HG03097 (cell line): ENCODE results near the gene TM4SF4.
"Not testable (repeated sequence)": the region's sequence is repeated elsewhere in the genome, so short reads cannot be mapped to it uniquely, and the experiment has no call there.

ENCODE experiments used
- ATAC-seq: cut with Tn5 transposase; IDR thresholded peaks from one replicate; pipeline ENCODE4 v1.9.1; 2021; ENCODE audit not compliant: unreplicated experiment, low FRiP score

Gene TM4SF4, protein sequence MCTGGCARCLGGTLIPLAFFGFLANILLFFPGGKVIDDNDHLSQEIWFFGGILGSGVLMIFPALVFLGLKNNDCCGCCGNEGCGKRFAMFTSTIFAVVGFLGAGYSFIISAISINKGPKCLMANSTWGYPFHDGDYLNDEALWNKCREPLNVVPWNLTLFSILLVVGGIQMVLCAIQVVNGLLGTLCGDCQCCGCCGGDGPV

DNA sequence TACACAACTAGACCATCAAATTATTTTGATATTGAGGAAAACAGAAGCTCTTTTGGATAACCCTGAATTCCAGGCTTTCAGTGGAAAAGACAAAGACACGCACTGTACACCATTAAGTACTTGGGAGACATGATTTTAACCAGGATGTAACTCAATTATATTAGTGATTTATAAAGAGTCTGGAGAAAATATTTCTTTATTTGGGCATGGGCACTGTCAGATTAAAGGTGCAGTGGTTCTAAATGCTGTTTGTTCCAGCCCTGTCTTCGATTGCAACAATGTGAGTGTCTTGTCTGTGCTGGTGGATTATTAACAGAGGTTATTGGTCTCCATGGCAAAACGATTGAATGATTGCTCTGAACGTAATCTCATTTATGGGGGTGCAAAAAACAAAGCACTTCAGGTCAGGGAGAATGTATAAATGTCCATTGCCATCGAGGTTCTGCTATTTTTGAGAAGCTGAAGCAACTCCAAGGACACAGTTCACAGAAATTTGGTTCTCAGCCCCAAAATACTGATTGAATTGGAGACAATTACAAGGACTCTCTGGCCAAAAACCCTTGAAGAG, at the start of gene TM4SF4:
TSS of gene TM4SF4 (plus strand) at position 448 of the 568 bp plus-strand sequence. CDS start 181 bp downstream, outside the sequence.
- ATAC-seq, result no peak

- no peak for ATAC-seq
Observed at GRCh38 chr3:149424918-149425317, 49.6 kb upstream of the TM4SF4 start.

GRCh38 chr3:149426325-149426724, 48.2 kb upstream of the TM4SF4 start:
- no peak for ATAC-seq

DNA sequence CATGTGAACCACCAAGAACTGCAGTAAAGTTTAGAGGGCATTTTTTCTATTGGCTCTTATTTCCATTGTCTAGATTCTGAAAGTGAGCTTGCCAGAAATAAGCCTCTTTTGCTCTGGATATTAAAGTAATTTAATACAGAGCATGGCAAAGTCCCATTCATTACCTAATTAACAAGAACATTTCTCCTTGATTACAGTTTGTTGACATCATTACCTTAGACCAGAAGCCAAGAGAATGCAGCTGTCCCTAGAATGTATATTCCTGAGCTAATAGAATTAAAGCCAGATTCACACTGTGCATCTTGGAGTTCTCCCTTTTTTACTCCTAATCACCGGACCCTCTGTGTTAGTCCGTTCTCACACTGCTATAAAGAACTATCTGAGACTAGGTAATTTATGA, 46.4 kb upstream of the TM4SF4 start:
- ATAC-seq, result no peak

DNA sequence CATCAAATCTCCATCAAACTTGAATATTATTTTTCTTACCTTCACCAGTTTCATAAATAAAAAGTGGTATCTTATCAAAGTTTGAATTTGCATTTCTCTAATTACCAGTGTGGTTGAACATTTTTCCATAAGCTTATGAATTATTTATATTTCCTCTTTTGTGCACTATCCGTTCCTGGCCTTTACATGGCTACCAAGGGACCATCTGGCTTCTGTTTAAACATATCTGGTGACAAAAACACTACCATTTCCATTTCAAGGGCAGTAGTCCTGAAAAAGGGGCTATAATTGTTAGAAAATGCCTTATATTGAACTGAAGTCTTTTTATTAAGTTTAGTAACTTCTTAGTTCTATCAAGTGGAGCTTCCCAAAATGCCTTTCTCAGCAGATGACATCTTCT, 44.3 kb upstream of the TM4SF4 start:
- ATAC-seq, result no peak

DNA sequence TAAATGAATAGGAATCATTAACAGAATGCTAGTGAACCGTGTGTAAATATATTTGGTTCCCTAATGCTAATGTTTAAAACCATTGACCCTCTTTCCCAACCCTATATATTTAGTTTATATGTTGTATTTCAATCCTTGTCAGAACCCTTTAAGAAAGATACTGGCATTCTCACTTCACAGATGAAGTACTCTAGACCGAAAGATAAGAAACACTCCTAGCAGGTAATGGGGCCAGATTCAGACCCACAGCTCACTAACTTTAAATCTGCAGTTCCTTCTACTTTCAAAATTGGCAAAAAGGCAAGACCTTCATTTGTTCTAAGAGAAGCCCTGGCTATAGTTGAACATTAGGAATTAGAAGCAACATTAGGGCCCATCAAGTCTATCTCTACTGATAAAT, 42.3 kb upstream of the TM4SF4 start:
- ATAC-seq, result no peak

- ATAC-seq, result no peak
Observed at GRCh38 chr3:149435996-149436885, 38.3 kb upstream of the TM4SF4 start.

GRCh38 chr3:149437286-149437685, 37.2 kb upstream of the TM4SF4 start:
- no peak for ATAC-seq

DNA sequence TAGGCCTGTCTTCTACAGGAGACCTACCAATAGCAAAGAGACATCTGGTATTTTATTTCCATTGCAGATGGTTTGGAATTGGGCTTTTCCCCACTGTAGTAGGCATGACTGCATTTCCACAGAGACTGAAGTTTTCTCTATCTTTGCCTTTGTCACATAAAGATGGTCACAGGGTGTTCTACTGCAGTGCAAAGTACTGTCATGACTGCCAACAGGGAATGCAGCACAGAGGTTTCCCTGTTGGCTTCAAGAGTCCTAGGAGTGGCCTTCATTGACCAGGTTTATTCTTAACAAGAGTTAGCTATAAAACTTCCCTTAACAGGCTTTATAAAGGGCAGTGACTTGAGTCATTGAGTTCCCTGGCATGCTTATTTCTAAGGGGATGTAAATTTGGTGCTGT, 36.8 kb upstream of the TM4SF4 start:
- ATAC-seq, result no peak

GRCh38 chr3:149438981-149439380, 35.5 kb upstream of the TM4SF4 start:
- no peak for ATAC-seq

- ATAC-seq, result no peak
Observed at GRCh38 chr3:149441642-149442041, 32.9 kb upstream of the TM4SF4 start.

GRCh38 chr3:149442043-149442442, 32.5 kb upstream of the TM4SF4 start:
- no peak for ATAC-seq

DNA sequence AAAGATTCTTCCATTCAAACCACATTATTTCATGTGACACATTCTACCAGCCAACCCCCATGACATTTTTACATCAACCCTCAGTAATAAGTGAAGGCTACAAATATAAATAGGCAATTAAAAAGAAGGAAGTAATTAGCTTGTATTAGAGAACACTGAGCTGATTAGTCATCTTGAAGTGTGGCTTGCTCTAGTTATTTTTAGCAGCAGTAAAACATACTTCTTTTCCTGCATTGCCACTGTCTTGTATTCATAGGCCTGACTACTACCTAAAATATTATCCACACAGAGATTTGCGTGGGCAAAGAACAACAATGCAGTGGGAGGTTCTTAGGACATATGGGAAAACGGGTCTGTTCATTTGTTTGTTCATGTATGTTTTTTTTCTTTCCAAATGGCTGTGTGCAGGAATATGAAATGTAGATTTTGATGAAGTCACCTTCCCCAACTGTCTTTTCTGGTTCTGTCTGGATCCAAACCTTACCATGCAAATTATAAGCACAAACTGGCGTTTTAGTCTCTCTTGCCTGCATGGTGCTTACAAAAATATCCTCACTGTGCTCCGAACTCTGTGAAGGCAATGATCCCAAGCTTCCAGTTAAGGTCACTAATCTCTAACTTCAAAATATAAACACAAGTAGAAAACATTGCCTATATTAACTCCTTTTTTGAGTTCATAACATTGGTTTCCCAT, 31.5 kb upstream of the TM4SF4 start:
- no peak for ATAC-seq

DNA sequence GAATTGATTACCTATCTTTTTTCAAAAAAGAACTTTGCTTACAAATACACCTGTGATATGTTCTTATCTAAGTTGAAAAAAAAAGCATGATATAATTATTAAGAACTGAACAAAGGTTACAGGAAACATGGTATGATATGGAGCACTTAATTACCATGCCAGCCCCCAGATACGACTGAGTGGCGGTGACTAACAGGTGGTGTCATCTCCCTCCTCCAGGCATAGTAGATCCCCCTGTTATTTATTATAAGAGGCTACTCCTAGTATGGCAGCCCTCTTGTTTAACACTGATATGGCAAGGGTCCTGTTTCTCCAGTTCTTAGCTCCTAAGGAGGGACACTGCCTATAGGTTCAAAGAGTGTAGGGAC, 31.0 kb upstream of the TM4SF4 start:
- ATAC-seq, result no peak

- not testable (repeated sequence) for ATAC-seq
Observed at GRCh38 chr3:149444867-149445266, 29.6 kb upstream of the TM4SF4 start.

- ATAC-seq, result no peak
Observed at GRCh38 chr3:149448331-149448831, 26.1 kb upstream of the TM4SF4 start.

- ATAC-seq, result no peak
Observed at GRCh38 chr3:149449182-149449581, 25.3 kb upstream of the TM4SF4 start.

GRCh38 chr3:149449799-149450198, 24.7 kb upstream of the TM4SF4 start:
- no peak for ATAC-seq

GRCh38 chr3:149450281-149450680, 24.2 kb upstream of the TM4SF4 start:
- no peak for ATAC-seq

- ATAC-seq, result no peak
Observed at GRCh38 chr3:149452036-149452435, 22.5 kb upstream of the TM4SF4 start.
